ENCODE data around the gene TRAK1.

The TRAK1 gene

DNA sequence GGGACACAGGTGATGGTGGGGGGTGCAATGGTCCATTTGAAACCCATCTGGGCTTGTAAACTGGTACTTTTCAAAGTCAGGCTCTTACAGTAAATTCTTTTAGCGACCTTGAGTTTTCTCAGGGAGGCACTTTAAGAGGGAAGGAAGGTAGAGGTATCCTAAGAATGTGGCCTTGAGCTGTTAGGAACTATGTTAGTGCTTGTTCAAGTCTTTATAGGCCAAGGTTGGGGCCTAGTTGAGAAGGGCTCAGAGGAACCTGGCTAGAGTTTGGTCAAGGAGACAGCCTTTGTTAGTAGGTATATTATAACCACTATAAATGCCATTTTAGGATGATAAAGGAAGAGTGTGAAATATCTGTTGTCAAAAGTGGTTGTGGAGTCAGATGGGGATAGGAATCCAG, 184.1 kb downstream of the TRAK1 start:
- TF ChIP-seq, protein P1, sequence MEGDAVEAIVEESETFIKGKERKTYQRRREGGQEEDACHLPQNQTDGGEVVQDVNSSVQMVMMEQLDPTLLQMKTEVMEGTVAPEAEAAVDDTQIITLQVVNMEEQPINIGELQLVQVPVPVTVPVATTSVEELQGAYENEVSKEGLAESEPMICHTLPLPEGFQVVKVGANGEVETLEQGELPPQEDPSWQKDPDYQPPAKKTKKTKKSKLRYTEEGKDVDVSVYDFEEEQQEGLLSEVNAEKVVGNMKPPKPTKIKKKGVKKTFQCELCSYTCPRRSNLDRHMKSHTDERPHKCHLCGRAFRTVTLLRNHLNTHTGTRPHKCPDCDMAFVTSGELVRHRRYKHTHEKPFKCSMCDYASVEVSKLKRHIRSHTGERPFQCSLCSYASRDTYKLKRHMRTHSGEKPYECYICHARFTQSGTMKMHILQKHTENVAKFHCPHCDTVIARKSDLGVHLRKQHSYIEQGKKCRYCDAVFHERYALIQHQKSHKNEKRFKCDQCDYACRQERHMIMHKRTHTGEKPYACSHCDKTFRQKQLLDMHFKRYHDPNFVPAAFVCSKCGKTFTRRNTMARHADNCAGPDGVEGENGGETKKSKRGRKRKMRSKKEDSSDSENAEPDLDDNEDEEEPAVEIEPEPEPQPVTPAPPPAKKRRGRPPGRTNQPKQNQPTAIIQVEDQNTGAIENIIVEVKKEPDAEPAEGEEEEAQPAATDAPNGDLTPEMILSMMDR (IDR thresholded peaks at IDR 0.05; ENCODE audit: extremely low read depth, insufficient read depth, missing control alignments) = no peak
- DNase-seq (ENCODE audit: low spot score) = no peak
- in situ Hi-C loops (cut with MboI; ENCODE audit: low pct_unique_long_range_greater_than_20kb, low sequenced_read_pairs, unreplicated experiment) = no loop called here
